GM19372 (cell line): Measurements from ENCODE around the gene PLEKHN1.

Source experiments
- ATAC-seq: cut with Tn5 transposase; IDR thresholded peaks from one replicate; pipeline ENCODE4 v1.9.1; 2021; ENCODE audit warnings: mild to moderate bottlenecking, low read depth, moderate library complexity; ENCODE audit not compliant: unreplicated experiment

Gene PLEKHN1

DNA sequence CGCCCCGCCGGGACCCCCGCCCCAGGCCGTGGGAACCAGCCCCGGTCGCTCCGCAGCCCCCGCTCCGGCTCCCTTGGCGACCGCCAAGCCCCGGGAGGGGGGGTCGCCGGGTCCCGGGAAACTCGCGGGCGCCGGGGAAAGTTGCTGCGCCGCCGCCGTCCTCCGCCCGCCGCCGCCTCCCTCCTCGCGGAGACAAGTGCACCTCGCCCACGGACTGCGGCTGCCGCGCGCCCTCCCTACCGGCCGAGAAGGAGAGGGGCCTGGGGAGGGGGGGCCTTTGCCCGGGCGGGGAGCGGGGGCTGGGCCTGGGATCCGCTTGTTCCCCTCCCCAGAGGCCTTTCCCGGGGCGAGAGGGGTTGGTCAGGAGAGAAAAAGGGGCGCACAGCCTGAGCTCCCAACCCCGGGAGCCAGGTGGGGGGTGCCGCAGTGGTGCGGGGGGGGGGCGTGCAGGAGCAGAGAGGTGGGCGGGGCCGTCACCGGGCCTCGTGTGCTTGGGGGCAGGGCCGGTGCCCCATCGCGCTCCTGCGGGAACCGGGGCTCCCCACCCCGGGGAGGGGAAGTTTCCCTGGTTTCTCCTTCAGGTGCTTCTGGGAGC lies 54.2 kb downstream of the PLEKHN1 start:
- ATAC-seq: peak; percentile 4

DNA sequence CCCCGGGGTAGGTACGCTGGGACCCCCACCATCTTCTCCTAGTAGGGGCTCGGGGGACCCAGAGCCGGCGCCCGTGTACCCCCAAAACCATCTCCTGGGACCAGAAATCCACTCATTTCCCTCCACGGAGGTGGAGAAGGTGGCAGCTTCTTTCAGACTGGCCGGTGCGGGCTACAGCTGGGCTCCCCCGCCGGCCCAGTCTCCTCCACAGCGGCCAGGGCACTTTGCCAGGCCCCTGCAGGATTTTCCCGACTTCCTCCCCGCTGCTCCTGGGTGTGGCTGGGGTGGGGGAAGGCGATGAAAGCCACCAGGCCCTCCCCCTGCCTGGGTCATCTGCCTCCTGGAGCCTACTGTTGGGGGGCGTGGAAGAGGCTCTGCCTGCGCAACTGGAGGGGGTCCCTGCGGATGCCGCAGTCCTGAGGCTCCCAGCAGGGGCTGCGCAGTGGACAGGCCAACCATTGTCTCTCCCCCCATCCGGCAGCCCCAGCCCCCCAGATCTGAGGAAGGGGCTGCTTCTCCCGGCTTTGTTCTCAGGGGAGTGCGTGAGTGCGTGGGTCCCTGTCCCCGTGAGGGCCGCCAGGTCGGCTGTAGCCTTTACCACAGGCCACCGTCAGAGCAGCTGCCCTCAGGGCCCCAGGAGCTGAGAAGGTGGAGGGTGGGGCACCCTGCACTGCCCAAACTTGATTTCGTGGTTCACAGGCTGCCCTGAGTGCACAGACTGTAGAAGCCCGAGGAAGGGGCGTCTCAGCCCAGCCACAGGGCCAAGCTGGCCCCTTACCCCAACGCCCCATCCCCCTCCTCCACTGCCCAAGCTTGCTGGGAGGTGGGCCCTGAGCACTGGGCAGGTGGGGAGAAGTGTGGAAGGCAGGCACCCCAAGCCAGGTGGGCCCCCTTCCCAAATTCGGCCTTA lies 55.0 kb downstream of the PLEKHN1 start:
- ATAC-seq: no peak

DNA sequence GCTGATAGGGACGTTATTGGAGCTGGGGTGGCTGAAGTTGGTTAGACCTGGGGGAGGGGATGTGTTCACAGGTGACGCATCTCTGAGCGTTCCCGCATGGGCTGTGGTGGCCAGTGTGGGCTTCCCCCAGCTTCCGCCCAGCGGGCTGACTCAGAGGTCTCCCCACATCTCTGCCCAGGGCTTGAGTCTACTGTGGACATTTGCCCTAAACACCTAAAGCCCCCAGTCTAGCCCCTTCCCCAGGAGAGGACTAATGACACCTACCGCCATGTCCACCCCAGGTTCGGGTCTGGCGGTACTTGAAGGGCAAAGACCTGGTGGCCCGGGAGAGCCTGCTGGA lies 55.6 kb downstream of the PLEKHN1 start:
- ATAC-seq: no peak

DNA sequence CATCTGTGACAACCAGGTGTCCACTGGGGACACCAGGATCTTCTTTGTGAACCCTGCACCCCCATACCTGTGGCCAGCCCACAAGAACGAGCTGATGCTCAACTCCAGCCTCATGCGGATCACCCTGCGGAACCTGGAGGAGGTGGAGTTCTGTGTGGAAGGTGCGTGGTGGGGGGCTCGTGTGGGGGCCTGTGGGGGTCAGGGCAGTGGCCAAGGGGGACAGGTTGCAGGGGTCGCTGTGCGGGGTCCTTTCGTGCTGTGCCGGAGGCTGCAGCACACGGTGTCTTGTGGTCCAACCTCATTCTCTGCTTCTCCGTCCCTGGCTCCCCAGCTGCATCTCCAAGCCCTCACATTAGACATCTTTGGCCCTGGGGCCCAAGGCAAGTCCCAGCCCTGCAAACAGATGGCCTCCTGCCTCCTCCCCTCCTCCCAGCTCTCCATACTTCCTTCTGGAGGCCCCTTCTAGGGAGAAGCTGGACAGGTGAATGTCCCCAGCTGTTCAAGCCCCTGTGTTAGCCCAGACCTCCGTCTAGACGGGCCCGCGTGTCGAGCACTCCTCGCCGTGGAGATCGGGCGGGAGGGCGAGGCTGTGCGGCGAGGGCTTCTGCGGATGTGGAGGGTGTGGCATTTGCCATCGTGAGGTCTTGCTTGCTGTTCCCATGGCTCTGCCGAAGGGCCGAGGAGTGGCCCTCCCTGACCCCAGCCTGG lies 56.2 kb downstream of the PLEKHN1 start:
- ATAC-seq: no peak

DNA sequence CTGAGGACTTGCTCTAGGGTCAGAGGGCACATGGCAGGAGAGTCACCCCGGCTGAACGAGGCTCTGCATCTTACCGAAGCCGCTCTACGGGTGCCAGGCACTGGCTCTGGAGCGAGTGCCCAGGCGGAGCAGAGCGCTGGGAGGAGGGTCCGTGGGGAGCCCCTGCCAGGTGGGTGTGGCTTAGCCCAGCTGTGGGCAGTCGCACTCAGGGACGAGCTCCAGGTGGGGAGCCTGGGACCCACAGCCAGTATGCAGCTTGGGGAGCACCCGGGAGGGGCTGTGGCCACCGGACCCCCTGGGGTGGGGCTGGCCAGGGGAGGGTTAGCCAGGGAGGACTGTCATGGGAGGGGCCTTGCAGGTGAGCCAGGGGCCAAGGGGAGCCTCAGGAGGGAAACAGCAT lies 57.4 kb downstream of the PLEKHN1 start:
- ATAC-seq: no peak

DNA sequence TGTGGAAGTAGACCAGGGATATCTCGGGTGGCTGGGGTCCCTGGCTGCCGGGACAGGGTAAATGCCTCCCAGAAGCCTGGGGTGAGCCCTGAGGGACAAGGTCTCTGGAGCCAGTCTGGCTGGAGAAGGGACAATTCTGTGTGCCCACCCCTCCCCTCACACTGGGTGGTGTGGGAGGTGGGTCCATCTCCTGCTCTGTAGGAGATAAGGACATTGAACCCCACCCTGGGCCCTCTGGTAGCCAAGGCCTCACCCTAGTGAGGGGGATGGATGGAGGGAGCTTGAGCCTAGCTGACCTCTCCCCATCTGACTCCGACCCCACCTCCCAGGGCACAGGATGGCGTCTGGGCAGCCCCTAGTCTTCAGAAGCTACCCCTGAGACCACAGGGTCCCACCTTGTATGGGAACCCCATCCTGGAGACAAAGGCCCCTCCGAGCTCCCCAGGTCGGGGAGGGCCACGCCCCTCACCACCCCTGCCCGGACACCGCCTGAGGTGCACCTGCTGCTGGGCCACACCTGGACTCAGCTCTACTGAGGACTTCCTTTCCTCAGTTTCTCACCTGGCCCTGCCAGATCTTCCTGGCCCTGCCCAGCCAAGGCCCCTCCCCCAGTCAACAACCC lies 58.0 kb downstream of the PLEKHN1 start:
- no peak for ATAC-seq

DNA sequence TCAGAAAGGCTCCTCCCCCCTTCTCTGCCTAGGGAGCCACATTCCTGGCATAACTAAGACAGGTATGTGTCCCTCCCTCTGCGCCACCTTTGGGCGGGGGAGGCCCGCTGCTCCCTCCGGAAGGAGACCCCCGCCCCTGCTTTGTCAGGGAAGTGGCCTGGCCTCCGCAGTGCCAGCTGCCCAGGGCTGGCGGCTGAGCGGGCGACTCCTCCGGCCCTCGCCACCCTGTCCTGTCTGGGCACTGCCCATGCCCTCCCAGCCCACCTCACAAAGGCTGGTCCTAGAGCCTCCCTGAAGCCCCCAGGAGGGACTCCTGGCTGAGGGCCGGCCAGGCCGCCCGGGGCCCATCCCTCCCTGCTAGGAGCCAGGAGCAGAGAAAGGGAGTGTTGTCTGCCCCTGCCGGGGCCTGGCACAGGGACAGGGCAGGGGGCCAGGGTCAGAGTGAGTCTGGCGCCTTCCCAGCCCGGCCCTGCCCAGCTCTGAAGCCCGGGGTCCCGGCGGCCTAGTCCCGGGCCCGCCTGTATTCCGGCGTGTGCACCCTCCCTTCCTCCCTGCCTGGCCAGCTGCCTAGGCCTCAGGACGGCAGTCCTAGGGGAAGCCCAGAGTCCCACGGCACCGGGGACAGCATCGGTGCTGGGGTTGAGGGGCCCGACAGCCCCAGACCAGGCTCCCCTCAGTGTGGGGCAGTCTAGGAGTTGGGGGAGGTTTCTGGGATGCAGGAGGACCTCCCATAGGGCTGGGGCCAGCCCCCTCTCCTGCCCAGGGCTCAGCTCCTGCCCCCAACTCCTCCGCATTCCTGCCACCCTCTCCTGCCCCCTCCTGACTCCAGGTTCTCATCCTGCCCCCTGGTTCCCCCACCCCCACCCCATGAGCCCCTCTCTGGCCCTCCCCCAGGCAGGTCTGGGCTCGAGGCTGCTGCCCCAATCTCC lies 58.8 kb downstream of the PLEKHN1 start:
- ATAC-seq: no peak
